Measurements from ENCODE around the gene SCFD1.
"Not testable (repeated sequence)": the region's sequence is repeated elsewhere in the genome, so short reads cannot be mapped to it uniquely, and the experiment has no call there.

SCFD1 gene

GRCh38 chr14:30621354-30621939, 672 bp upstream of the SCFD1 start:
- no peak for TF ChIP-seq CTCF (IDR thresholded peaks at IDR 0.05; ENCODE audit: low read depth, low read length)

GRCh38 chr14:30623412-30624131, 1.5 kb downstream of the SCFD1 start:
- no peak for DNase-seq
- Histone ChIP-seq H3K9me3 (ENCODE audit: severe bottlenecking) (no peaks in the 10 kb centered on the region), H3K4me3 (ENCODE audit: low read depth, low read length) (peak overlapping the region; percentile 100), H3K27me3 (ENCODE audit: insufficient read depth, low read depth, severe bottlenecking) (no peaks in the 10 kb centered on the region), H3K36me3 (peaks cover 5% of the 10 kb centered on the region), H3K27ac (no peak overlapping the region)
- no peak for TF ChIP-seq CTCF (IDR thresholded peaks at IDR 0.05; ENCODE audit: low read depth, low read length)

More at GRCh38 chr14:30621354-30621939, 672 bp upstream of the SCFD1 start:
- peaks cover 5% of the 10 kb centered on the region for H3K36me3 ChIP-seq
- no peaks in the 10 kb centered on the region for H3K27me3 ChIP-seq (ENCODE audit: insufficient read depth, low read depth, severe bottlenecking)
- H3K27ac ChIP-seq: peak overlapping the region; percentile 90
- peak overlapping the region; percentile 100 for H3K4me3 ChIP-seq (ENCODE audit: low read depth, low read length)
- DNase-seq: no peak
- H3K9me3 ChIP-seq (ENCODE audit: severe bottlenecking): no peaks in the 10 kb centered on the region

DNA sequence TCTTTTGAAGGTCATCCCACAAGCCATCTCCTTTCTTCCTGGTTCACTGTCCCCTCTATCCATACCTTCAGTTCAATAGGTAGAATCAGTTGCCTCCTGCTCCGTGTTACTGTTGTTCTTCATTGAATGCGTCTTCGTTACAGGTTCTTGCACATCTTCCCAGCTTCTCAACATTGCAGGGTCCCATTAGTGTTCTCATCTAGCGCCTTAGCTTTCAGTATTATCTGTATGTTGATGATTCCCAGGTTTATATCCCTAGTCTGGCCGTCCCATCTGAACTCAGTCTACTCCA, 2.0 kb downstream of the SCFD1 start:
- Histone ChIP-seq H3K36me3 (peaks cover 5% of the 10 kb centered on the region), H3K27ac (no peak overlapping the region), H3K9me3 (ENCODE audit: severe bottlenecking) (no peaks in the 10 kb centered on the region), H3K4me3 (ENCODE audit: low read depth, low read length) (no peak overlapping the region), H3K27me3 (ENCODE audit: insufficient read depth, low read depth, severe bottlenecking) (no peaks in the 10 kb centered on the region)
- no peak for DNase-seq
- TF ChIP-seq CTCF (IDR thresholded peaks at IDR 0.05; ENCODE audit: low read depth, low read length): no peak

DNA sequence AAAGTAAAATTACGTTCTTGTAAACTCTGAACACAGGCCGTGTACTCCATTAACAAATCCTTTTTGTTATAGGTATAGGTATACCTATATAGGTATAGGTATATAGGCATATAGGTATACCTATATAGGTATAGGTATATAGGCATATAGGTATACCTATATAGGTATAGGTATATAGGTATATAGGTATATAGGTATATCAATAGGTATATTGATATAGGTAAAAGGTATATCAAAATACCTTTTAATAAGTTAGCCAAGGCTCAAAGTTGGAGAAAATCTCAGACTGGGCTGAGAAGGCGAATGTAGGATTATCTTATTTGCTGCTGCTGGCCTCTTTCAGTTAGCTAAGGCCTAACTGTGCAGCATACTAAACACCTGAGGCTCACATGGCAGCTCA, 3.4 kb downstream of the SCFD1 start:
- no peak overlapping the region for H3K27ac ChIP-seq
- TF ChIP-seq CTCF (IDR thresholded peaks at IDR 0.05; ENCODE audit: low read depth, low read length): no peak
- no peaks in the 10 kb centered on the region for H3K27me3 ChIP-seq (ENCODE audit: insufficient read depth, low read depth, severe bottlenecking)
- no peaks in the 10 kb centered on the region for H3K9me3 ChIP-seq (ENCODE audit: severe bottlenecking)
- H3K4me3 ChIP-seq (ENCODE audit: low read depth, low read length): no peak overlapping the region
- H3K36me3 ChIP-seq: peaks cover 8% of the 10 kb centered on the region
- DNase-seq: no peak

- H3K4me3 ChIP-seq (ENCODE audit: low read depth, low read length); H3K27ac ChIP-seq; H3K9me3 ChIP-seq (ENCODE audit: severe bottlenecking); DNase-seq; H3K27me3 ChIP-seq (ENCODE audit: insufficient read depth, low read depth, severe bottlenecking): not testable (repeated sequence)
- H3K36me3 ChIP-seq: peaks cover 20% of the 10 kb centered on the region
Measured at GRCh38 chr14:30629432-30629831, 7.3 kb downstream of the SCFD1 start.

DNA sequence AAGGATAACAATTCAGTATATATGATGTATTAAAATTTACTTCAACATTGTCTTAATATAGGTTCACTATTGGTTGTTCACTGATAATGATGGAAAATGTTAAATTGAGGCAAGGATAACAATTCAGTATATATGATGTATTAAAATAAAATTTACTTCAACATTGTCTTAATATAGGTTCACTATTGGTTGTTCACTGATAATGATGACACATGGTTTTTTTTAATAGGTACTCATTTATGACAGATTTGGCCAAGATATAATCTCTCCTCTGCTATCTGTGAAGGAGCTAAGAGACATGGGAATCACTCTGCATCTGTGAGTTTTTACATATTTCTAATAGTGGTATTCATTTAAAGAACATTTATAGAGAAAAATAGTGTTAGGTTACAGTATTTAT, 8.1 kb downstream of the SCFD1 start:
- TF ChIP-seq CTCF (IDR thresholded peaks at IDR 0.05; ENCODE audit: low read depth, low read length): no peak
- Histone ChIP-seq H3K27ac (no peak overlapping the region), H3K36me3 (peaks cover 25% of the 10 kb centered on the region), H3K27me3 (ENCODE audit: insufficient read depth, low read depth, severe bottlenecking) (no peaks in the 10 kb centered on the region), H3K9me3 (ENCODE audit: severe bottlenecking) (no peaks in the 10 kb centered on the region), H3K4me3 (ENCODE audit: low read depth, low read length) (no peak overlapping the region)
- no peak for DNase-seq

Measured in WERI-Rb-1 (cell line).